IMR-90 (cell line): ENCODE data around the gene BACE1-AS. TPM values are rescaled to one million over a fixed set of nuclear protein-coding genes. Genes with fewer than 3 reads are reported as not detected.

Experiments used
- ATAC-seq: fragments of 200-7000 bp; cut with Tn5 transposase; 2 replicates; pipeline ENCODE4 v1.9.1; 2020; ENCODE audit warnings: low read depth, mild to moderate bottlenecking, moderate library complexity
- BruUV-seq: library from RNA; stranded (reverse); fragments of 400-500 nt; replicated peaks from 2 replicates; lab custom pipeline; 2021; lab: Mats Ljungman, UMichigan
- CTCF ChIA-PET: fragments of 300-600 bp; formaldehyde crosslinking; extraction: SDS; loops from one replicate; lab custom pipeline; 2021; ENCODE audit warnings: antibody characterized with exemption; lab: Yijun Ruan, JAX
- POLR2A ChIA-PET: fragments of 300-600 bp; sonication (Branson Sonifier 250); formaldehyde crosslinking; loops from one replicate; lab custom pipeline; 2022; ENCODE audit warnings: antibody characterized with exemption; ENCODE audit not compliant: unreplicated experiment; lab: Charles Lee
- DNase-seq: peaks from one replicate; pipeline ENCODE4 v3.0.0; 2013
- H2AFZ ChIP-seq: replicated peaks from 2 replicates; pipeline ENCODE3; 2013; ENCODE audit warnings: low read length, mild to moderate bottlenecking; ENCODE audit not compliant: poor library complexity
- H2AK5ac ChIP-seq: 2 replicates; pipeline ENCODE4 v1.6.1; 2013; ENCODE audit warnings: low read depth, low read length, inconsistent platforms
- H2AK9ac ChIP-seq: replicated peaks from 2 replicates; pipeline ENCODE3; 2013; ENCODE audit warnings: mild to moderate bottlenecking, low read depth, low read length, moderate library complexity; ENCODE audit not compliant: poor library complexity
- H2BK120ac ChIP-seq: 2 replicates; pipeline ENCODE4 v1.6.1; 2013; ENCODE audit warnings: low read depth, low read length, inconsistent platforms
- H2BK15ac ChIP-seq: 3 replicates; pipeline ENCODE4 v1.6.1; 2013; ENCODE audit warnings: low read depth, low read length, inconsistent platforms
- H2BK20ac ChIP-seq: 2 replicates; pipeline ENCODE4 v1.6.1; 2013; ENCODE audit warnings: low read depth, mild to moderate bottlenecking, inconsistent platforms, low read length, moderate library complexity
- H2BK5ac ChIP-seq: 2 replicates; pipeline ENCODE4 v1.6.1; 2013; ENCODE audit warnings: mild to moderate bottlenecking, low read depth, low read length, inconsistent platforms; ENCODE audit not compliant: poor library complexity, severe bottlenecking
- H3K14ac ChIP-seq: replicated peaks from 2 replicates; pipeline ENCODE4 v1.6.1; 2013; ENCODE audit warnings: low read depth, low read length, inconsistent platforms
- H3K18ac ChIP-seq: 2 replicates; pipeline ENCODE4 v1.6.1; 2013; ENCODE audit warnings: low read depth, low read length, control low read depth
- H3K23ac ChIP-seq: 2 replicates; pipeline ENCODE4 v1.6.1; 2013; ENCODE audit warnings: low read depth, low read length, inconsistent platforms
- H3K27ac ChIP-seq: 2 replicates; pipeline ENCODE4 v1.5.1; 2013; ENCODE audit warnings: mild to moderate bottlenecking, control low read depth, low read length; ENCODE audit not compliant: insufficient read depth
- H3K27me3 ChIP-seq: 2 replicates; pipeline ENCODE4 v1.6.1; 2013; ENCODE audit warnings: low read length; ENCODE audit not compliant: control insufficient read depth, insufficient read depth
- H3K36me3 ChIP-seq: 2 replicates; pipeline ENCODE4 v1.6.1; 2013; ENCODE audit warnings: low read length, mixed read lengths; ENCODE audit not compliant: control insufficient read depth, insufficient read depth
- H3K4ac ChIP-seq: 2 replicates; pipeline ENCODE4 v1.6.1; 2013; ENCODE audit warnings: low read depth, low read length, inconsistent platforms
- H3K4me1 ChIP-seq: 2 replicates; pipeline ENCODE4 v1.6.1; 2013; ENCODE audit warnings: low read length, mixed read lengths; ENCODE audit not compliant: control insufficient read depth, insufficient read depth
- H3K4me2 ChIP-seq: 2 replicates; pipeline ENCODE4 v1.6.1; 2013; ENCODE audit warnings: low read depth, mild to moderate bottlenecking, control low read depth, low read length, moderate library complexity
- H3K4me3 ChIP-seq: 2 replicates; pipeline ENCODE4 v1.5.1; 2013; ENCODE audit warnings: low read depth, mild to moderate bottlenecking, control low read depth, low read length, moderate library complexity; ENCODE audit not compliant: insufficient read depth
- H3K56ac ChIP-seq: 2 replicates; pipeline ENCODE4 v1.6.1; 2013; ENCODE audit warnings: low read length, inconsistent platforms; ENCODE audit not compliant: insufficient read depth; ENCODE audit errors: extremely low read depth
- H3K79me1 ChIP-seq, 2 experiments: 2 replicates each; pipeline ENCODE4 v1.6.1; 2013; ENCODE audit warnings: low read length in 2 of 2, inconsistent platforms in 1 of 2, low read depth in 1 of 2
- H3K9ac ChIP-seq: 2 replicates; pipeline ENCODE4 v1.6.1; 2013; ENCODE audit warnings: low read depth, low read length, control low read depth
- H3K9me1 ChIP-seq: 2 replicates; pipeline ENCODE4 v1.6.1; 2013; ENCODE audit warnings: low read length, inconsistent platforms; ENCODE audit not compliant: insufficient read depth
- H3K9me3 ChIP-seq: 2 replicates; pipeline ENCODE4 v1.6.1; 2013; ENCODE audit warnings: low read length; ENCODE audit not compliant: control insufficient read depth, insufficient read depth
- H4K20me1 ChIP-seq: 2 replicates; pipeline ENCODE4 v1.6.1; 2013; ENCODE audit warnings: low read length, inconsistent platforms; ENCODE audit not compliant: insufficient read depth
- H4K5ac ChIP-seq: 2 replicates; pipeline ENCODE4 v1.6.1; 2013; ENCODE audit warnings: mild to moderate bottlenecking, low read depth, low read length, control low read depth
- H4K8ac ChIP-seq, 2 experiments: 2 replicates each; pipeline ENCODE4 v1.6.1; 2013; ENCODE audit warnings: low read depth in 2 of 2, low read length in 2 of 2, control low read depth in 1 of 2, inconsistent platforms in 1 of 2
- H4K91ac ChIP-seq: 2 replicates; pipeline ENCODE4 v1.6.1; 2013; ENCODE audit warnings: low read depth, low read length, inconsistent platforms; ENCODE audit not compliant: insufficient read depth
- BHLHE40 ChIP-seq: fragments of 150-350 bp; IDR thresholded peaks from 2 replicates; pipeline ENCODE4 v1.6.1; 2016; ENCODE audit warnings: mild to moderate bottlenecking, low read depth, low read length
- CEBPB ChIP-seq: IDR thresholded peaks from 2 replicates; pipeline ENCODE4 v1.6.1; 2012; ENCODE audit warnings: low read depth, low read length, improper control_type of control experiment
- CHD1 ChIP-seq: IDR thresholded peaks from 2 replicates; pipeline ENCODE4 v1.6.1; 2012; ENCODE audit warnings: low read depth, low read length, improper control_type of control experiment
- CTCF ChIP-seq: conservative IDR thresholded peaks from 2 replicates; pipeline ENCODE4 v1.5.1; 2012; ENCODE audit warnings: mild to moderate bottlenecking, low read depth, low read length, improper control_type of control experiment
- ELK1 ChIP-seq: fragments of 150-350 bp; IDR thresholded peaks from 2 replicates; pipeline ENCODE4 v1.6.1; 2016; ENCODE audit warnings: low read depth, mild to moderate bottlenecking, low read length, moderate library complexity, borderline replicate concordance
- FOS ChIP-seq: fragments of 150-350 bp; IDR thresholded peaks from 2 replicates; pipeline ENCODE4 v1.6.1; 2016; ENCODE audit warnings: low read depth, low read length
- MAFK ChIP-seq: IDR thresholded peaks from 2 replicates; pipeline ENCODE4 v1.6.1; 2012; ENCODE audit warnings: low read depth, low read length, improper control_type of control experiment
- MAZ ChIP-seq: IDR thresholded peaks from 2 replicates; pipeline ENCODE4 v1.6.1; 2012; ENCODE audit warnings: low read depth, mild to moderate bottlenecking, low read length, improper control_type of control experiment, moderate library complexity, borderline replicate concordance
- MXI1 ChIP-seq: IDR thresholded peaks from 2 replicates; pipeline ENCODE4 v1.6.1; 2012; ENCODE audit warnings: low read depth, mild to moderate bottlenecking, low read length, moderate library complexity, borderline replicate concordance
- NFE2L2 ChIP-seq: fragments of 150-350 bp; IDR thresholded peaks from 2 replicates; pipeline ENCODE4 v1.6.1; 2016; ENCODE audit warnings: low read depth, mild to moderate bottlenecking, low read length
- POLR2A ChIP-seq: IDR thresholded peaks from 2 replicates; pipeline ENCODE4 v1.6.1; 2012; ENCODE audit warnings: mild to moderate bottlenecking, low read depth, low read length
- RAD21 ChIP-seq: IDR thresholded peaks from 2 replicates; pipeline ENCODE4 v1.6.1; 2012; ENCODE audit warnings: low read length, improper control_type of control experiment
- RFX5 ChIP-seq: IDR thresholded peaks from 2 replicates; pipeline ENCODE4 v1.8.0; 2012; ENCODE audit warnings: low read depth, mild to moderate bottlenecking, low read length, moderate library complexity
- SMC3 ChIP-seq: fragments of 150-350 bp; IDR thresholded peaks from 2 replicates; pipeline ENCODE4 v1.6.1; 2016; ENCODE audit warnings: low read depth, mild to moderate bottlenecking, antibody characterized with exemption, low read length, moderate library complexity
- USF2 ChIP-seq: fragments of 150-350 bp; IDR thresholded peaks from 2 replicates; pipeline ENCODE4 v1.6.1; 2017; ENCODE audit warnings: mild to moderate bottlenecking, antibody characterized with exemption, low read length, low read depth
- WGBS, 2 experiments: methylation state at CpG; one replicate each; pipeline versions ENCODE4 v1.1.5 to v1.1.7; 2013; ENCODE audit warnings: missing lambda C conversion rate in 2 of 2; ENCODE audit not compliant: insufficient read length in 1 of 2; ENCODE audit errors: extremely low coverage in 2 of 2; 5-methylcytosine and 5-hydroxymethylcytosine counted together
- dilution Hi-C: fragments of 300-500 bp; cut with HindIII; formaldehyde crosslinking; loops from one replicate; pipeline ENCODE4 v1.14.3; 2018; ENCODE audit warnings: low sequenced_read_pairs; ENCODE audit not compliant: unreplicated experiment
- in situ Hi-C: fragments of 300-500 bp; cut with MboI; formaldehyde crosslinking; loops from 3 replicates; pipeline ENCODE4 v1.14.3; 2019; ENCODE audit warnings: low sequenced_read_pairs, inconsistent platforms, mixed read lengths
- intact Hi-C: fragments of 100-400 bp; cut with micrococcal nuclease; formaldehyde crosslinking; loops from 2 replicates; pipeline ENCODE4 v1.10.0; 2022
- polyA plus RNA-seq, 3 experiments: library from polyadenylated mRNA; depleted of rRNA; stranded (reverse); fragments of >200 nt; gene quantifications; 2 replicates each; pipeline ENCODE4 v1.2.3, GENCODE V29; 2012; ENCODE audit warnings: low replicate concordance in 1 of 3
- total RNA-seq: library from RNA; depleted of rRNA; stranded (reverse); fragments of >200 nt; gene quantifications from 2 replicates; pipeline ENCODE4 v1.2.3, GENCODE V29; 2012

The BACE1-AS gene
- total and polyA plus RNA-seq, 2 of the 4 experiments (the other 2 are of a cell fraction), result 2.7 to 2.9 TPM

- H2BK120ac ChIP-seq, result no peak overlapping the region
- H2BK5ac ChIP-seq, result no peak overlapping the region
- DNase-seq (no peak), ATAC-seq (no peak)
- no peaks in the 10 kb centered on the region for H3K9me1 ChIP-seq
- no peak overlapping the region for H3K4ac ChIP-seq
- H3K9ac ChIP-seq, result no peak overlapping the region
- H2BK15ac ChIP-seq, result no peak overlapping the region
- no peak overlapping the region for H4K5ac ChIP-seq
- no peaks in the 10 kb centered on the region; a peak in 2 of 4 replicates for H3K79me1 ChIP-seq
- no peak overlapping the region for H3K14ac ChIP-seq
- TF ChIP-seq MXI1 (no peak), NFE2L2 (no peak), RAD21 (no peak), MAZ (no peak), CEBPB (no peak), FOS (no peak), BHLHE40 (no peak), MAFK (no peak), CHD1 (no peak), USF2 (no peak), POLR2A (no peak), SMC3 (no peak), ELK1 (no peak), RFX5 (no peak), CTCF (no peak)
- no peak overlapping the region for H3K23ac ChIP-seq
- no peak overlapping the region for H3K18ac ChIP-seq
- no peaks in the 10 kb centered on the region for H4K20me1 ChIP-seq
- in situ Hi-C loops (no loop called here), intact Hi-C loops (no loop called here), dilution Hi-C loops (no loop called here)
- H2AK9ac ChIP-seq, result no peak overlapping the region
- H3K4me1 ChIP-seq, result peaks cover 2% of the 10 kb centered on the region; the same call in 1 of the 2 replicates
- CTCF ChIA-PET, result no interaction called here
- no peak overlapping the region for H4K8ac ChIP-seq
- H2AK5ac ChIP-seq, result no peak overlapping the region
- H3K9me3 ChIP-seq, result no peaks in the 10 kb centered on the region
- H4K91ac ChIP-seq, result no peak overlapping the region
- WGBS, 2 experiments, result 100% methylated on average over 2 of the region's 10 CpGs; no CpG with 5 or more reads in 1 of the 2 experiments
- no peak overlapping the region for H2BK20ac ChIP-seq
- POLR2A ChIA-PET, result no interaction called here
- no TSS peak for BruUV-seq
- no peaks in the 10 kb centered on the region for H3K27me3 ChIP-seq
- H3K4me2 ChIP-seq, result no peak overlapping the region
- H3K27ac ChIP-seq, result no peak overlapping the region
- peaks cover 24% of the 10 kb centered on the region for H3K36me3 ChIP-seq
- no peak overlapping the region for H2AFZ ChIP-seq
- no peak overlapping the region for H3K56ac ChIP-seq
- no peak overlapping the region for H3K4me3 ChIP-seq
Measured at GRCh38 chr11:117251506-117251905, 39.6 kb upstream of the BACE1-AS start.
